ENCODE results near the gene LTC4S. TPM values are rescaled to one million over a fixed set of nuclear protein-coding genes. Genes with fewer than 3 reads are reported as not detected.

The LTC4S gene
- total RNA-seq, 1 donor from 2014 or later: 0.26 TPM

DNA sequence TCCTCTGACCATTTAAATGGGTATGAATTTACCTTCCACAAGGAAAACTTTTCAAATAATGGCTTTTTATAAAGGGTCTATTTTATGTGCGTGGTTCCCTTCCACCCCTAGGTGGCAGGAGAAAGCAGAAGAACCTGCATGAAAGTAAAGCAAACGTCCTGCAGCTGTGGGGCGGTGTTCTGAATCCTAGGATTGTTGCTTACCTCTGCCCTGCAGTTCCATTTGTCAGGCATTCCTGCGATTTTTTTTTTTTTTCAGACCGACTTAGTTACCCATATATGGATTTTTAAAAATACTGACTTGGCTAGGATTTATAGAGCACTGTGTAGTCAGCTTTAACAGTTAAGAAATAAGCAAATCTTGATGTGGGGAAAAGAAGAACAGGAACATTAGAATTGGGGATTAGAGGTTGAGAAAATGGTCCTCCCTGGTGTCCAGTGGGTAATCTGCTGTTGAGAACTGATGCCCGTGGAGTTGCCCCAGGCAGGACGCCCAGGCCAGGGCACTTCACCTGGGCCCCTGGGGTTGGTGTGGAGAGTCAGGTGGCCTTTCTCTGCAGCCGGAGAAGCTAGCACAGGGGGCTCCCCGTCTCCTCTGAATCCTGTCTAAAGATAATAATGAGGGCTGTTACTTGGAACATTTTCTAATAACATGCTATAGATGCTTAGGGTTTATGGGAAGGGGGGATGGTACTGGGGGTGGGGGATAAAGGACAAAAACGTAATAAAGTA, 30.4 kb upstream of the LTC4S start:
- no peaks in the 10 kb centered on the region for H3K27me3 ChIP-seq (ENCODE audit: control insufficient read depth, insufficient read depth, low read length)
- TF ChIP-seq CTCF (IDR thresholded peaks at IDR 0.05; ENCODE audit: insufficient read depth, low read length, severe bottlenecking): peak; percentile 77
- H3K36me3 ChIP-seq (ENCODE audit: control insufficient read depth, insufficient read depth, low read length): peaks cover 10% of the 10 kb centered on the region
- no peak overlapping the region for H3K4me3 ChIP-seq (ENCODE audit: low read depth, low read length)
- no peak for FAIRE-seq
- peak; percentile 75 for DNase-seq (ENCODE audit: low read depth)

DNA sequence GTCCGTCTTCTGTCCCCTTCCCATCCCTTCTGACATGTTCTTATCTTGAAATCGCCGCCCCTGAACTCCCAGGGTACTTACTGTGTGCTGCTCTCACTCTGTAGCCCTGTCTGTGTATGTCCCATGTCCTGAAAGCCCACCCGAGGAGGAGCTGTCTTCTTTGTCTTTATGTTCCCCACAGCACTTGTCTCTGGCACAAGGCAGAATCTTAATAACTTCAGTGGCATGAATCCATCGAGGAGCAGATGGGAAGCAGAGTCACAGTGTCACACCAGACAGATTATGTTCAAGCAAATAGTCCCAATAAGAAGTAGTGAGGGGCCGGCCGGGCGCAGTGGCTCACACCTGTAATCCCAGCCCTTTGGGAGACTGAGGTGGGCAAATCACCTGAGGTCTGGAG, 29.7 kb upstream of the LTC4S start:
- H3K4me3 ChIP-seq (ENCODE audit: low read depth, low read length): no peak overlapping the region
- TF ChIP-seq CTCF (IDR thresholded peaks at IDR 0.05; ENCODE audit: insufficient read depth, low read length, severe bottlenecking): no peak
- no peaks in the 10 kb centered on the region for H3K27me3 ChIP-seq (ENCODE audit: control insufficient read depth, insufficient read depth, low read length)
- no peak for DNase-seq (ENCODE audit: low read depth)
- no peak for FAIRE-seq
- peaks cover 13% of the 10 kb centered on the region for H3K36me3 ChIP-seq (ENCODE audit: control insufficient read depth, insufficient read depth, low read length)

DNA sequence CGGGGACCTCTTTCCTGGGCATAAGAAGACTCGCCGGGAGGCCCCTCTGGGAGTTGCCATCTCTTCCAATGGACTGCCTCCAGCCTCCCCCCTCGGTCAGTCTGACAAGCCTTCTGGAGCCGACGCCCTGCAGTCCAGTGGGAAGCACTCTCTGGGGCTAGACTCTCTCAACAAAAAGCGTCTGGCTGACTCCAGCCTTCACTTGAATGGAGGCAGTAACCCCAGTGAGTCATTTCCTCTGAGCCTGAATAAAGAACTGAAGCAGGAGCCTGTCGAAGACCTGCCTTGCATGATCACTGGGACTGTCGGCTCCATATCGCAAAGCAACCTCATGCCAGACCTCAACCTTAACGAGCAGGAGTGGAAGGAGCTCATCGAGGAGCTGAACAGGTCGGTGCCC, 28.4 kb upstream of the LTC4S start:
- TF ChIP-seq CTCF (IDR thresholded peaks at IDR 0.05; ENCODE audit: insufficient read depth, low read length, severe bottlenecking): no peak
- H3K4me3 ChIP-seq (ENCODE audit: low read depth, low read length): no peak overlapping the region
- DNase-seq (ENCODE audit: low read depth) (peak; percentile 83), FAIRE-seq (no peak)
- no peaks in the 10 kb centered on the region for H3K27me3 ChIP-seq (ENCODE audit: control insufficient read depth, insufficient read depth, low read length)
- peaks cover 16% of the 10 kb centered on the region for H3K36me3 ChIP-seq (ENCODE audit: control insufficient read depth, insufficient read depth, low read length)

- H3K36me3 ChIP-seq (ENCODE audit: control insufficient read depth, insufficient read depth, low read length): peaks cover 19% of the 10 kb centered on the region
These were observed 27.6 kb upstream of the LTC4S start for GRCh38 chr5:179766021-179766725.

DNA sequence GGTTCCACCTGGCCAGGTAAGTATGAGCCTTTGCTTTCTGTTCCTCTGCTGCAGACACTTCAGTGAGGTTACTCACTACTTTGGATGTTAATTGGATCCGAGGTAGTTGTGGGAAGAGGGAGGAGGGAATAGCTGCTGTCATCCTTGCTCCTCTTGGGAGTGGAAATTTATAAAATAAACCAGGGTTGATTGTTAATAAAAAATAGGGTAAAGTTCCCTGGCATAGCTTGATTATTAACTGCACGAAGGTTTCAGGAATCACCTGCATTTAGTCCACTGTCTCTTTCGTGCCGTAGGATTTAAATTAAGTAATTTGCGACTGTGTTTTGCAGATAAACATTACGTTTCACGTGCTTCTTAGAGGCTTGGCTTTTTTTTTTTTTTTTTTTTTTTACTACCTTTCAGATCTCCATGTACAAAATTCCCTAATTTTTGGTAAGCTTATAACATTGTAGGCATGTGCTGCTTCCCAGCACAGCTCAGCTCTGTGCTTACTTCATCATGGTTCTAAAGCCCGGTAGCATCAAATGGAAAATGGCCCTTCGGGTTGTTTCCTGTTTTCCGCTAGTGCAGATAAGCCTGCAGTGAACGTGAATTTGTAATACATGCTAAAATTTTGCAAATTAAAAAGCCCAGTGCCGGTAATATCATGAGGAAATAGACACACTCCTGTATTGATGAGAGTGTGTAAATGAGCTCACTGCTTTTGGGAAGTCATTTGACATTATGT, 26.9 kb upstream of the LTC4S start:
- no peak overlapping the region for H3K4me3 ChIP-seq (ENCODE audit: low read depth, low read length)
- no peak for FAIRE-seq
- peaks cover 23% of the 10 kb centered on the region for H3K36me3 ChIP-seq (ENCODE audit: control insufficient read depth, insufficient read depth, low read length)
- no peak for DNase-seq (ENCODE audit: low read depth)
- no peak for TF ChIP-seq CTCF (IDR thresholded peaks at IDR 0.05; ENCODE audit: insufficient read depth, low read length, severe bottlenecking)
- H3K27me3 ChIP-seq (ENCODE audit: control insufficient read depth, insufficient read depth, low read length): no peaks in the 10 kb centered on the region

More at GRCh38 chr5:179766021-179766725, 27.6 kb upstream of the LTC4S start:
- no peaks in the 10 kb centered on the region for H3K27me3 ChIP-seq (ENCODE audit: control insufficient read depth, insufficient read depth, low read length)
- no peak overlapping the region for H3K4me3 ChIP-seq (ENCODE audit: low read depth, low read length)
- FAIRE-seq (no peak), DNase-seq (ENCODE audit: low read depth) (no peak)
- TF ChIP-seq CTCF (IDR thresholded peaks at IDR 0.05; ENCODE audit: insufficient read depth, low read length, severe bottlenecking): no peak
